Fibroblast of pulmonary artery (primary cell): ENCODE measurements around the gene PACS1.
A peak's percentile ranks its signal among the peaks of the same experiment; 100 is the strongest.

Source experiments
- DNase-seq: peaks from one replicate; pipeline ENCODE4 v3.0.0-alpha.2; 2010; ENCODE audit warnings: low read depth
- H3K4me3 ChIP-seq: replicated peaks from 2 replicates; pipeline ENCODE4 v1.5.1; 2011; ENCODE audit warnings: low read depth, mild to moderate bottlenecking, control low read depth, low read length, moderate library complexity
- TF ChIP-seq, protein P1 (sequence below): IDR thresholded peaks from 2 replicates; pipeline ENCODE4 v1.5.1; 2011; ENCODE audit warnings: mild to moderate bottlenecking, control low read depth, low read length, inconsistent platforms; ENCODE audit errors: missing control alignments

PACS1 gene

GRCh38 chr11:66289548-66290329 lies 219.7 kb downstream of the PACS1 start:
- DNase-seq, result no peak
- TF ChIP-seq, protein P1, sequence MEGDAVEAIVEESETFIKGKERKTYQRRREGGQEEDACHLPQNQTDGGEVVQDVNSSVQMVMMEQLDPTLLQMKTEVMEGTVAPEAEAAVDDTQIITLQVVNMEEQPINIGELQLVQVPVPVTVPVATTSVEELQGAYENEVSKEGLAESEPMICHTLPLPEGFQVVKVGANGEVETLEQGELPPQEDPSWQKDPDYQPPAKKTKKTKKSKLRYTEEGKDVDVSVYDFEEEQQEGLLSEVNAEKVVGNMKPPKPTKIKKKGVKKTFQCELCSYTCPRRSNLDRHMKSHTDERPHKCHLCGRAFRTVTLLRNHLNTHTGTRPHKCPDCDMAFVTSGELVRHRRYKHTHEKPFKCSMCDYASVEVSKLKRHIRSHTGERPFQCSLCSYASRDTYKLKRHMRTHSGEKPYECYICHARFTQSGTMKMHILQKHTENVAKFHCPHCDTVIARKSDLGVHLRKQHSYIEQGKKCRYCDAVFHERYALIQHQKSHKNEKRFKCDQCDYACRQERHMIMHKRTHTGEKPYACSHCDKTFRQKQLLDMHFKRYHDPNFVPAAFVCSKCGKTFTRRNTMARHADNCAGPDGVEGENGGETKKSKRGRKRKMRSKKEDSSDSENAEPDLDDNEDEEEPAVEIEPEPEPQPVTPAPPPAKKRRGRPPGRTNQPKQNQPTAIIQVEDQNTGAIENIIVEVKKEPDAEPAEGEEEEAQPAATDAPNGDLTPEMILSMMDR, result no peak
- peak overlapping the region; percentile 91 for H3K4me3 ChIP-seq

DNA sequence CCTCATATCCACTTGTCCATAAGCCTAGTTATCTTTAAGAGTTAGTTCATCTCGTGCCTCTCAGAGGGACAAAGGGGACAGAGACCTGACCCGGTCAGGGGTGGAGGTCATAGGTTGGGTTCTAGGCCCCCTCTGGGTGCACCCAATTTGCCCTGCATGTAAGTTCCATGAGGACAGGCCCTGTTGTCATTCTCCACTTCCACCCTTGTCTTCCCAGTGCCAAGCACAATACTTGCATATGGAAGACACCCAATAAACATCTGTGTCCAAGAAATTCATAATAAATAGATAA lies 220.2 kb downstream of the PACS1 start:
- H3K4me3 ChIP-seq, result no peak overlapping the region
- DNase-seq, result no peak
- TF ChIP-seq, protein P1, result no peak

- H3K4me3 ChIP-seq, result no peak overlapping the region
- TF ChIP-seq, protein P1, result no peak
- no peak for DNase-seq
Observed at GRCh38 chr11:66291303-66291705, 221.2 kb downstream of the PACS1 start.

DNA sequence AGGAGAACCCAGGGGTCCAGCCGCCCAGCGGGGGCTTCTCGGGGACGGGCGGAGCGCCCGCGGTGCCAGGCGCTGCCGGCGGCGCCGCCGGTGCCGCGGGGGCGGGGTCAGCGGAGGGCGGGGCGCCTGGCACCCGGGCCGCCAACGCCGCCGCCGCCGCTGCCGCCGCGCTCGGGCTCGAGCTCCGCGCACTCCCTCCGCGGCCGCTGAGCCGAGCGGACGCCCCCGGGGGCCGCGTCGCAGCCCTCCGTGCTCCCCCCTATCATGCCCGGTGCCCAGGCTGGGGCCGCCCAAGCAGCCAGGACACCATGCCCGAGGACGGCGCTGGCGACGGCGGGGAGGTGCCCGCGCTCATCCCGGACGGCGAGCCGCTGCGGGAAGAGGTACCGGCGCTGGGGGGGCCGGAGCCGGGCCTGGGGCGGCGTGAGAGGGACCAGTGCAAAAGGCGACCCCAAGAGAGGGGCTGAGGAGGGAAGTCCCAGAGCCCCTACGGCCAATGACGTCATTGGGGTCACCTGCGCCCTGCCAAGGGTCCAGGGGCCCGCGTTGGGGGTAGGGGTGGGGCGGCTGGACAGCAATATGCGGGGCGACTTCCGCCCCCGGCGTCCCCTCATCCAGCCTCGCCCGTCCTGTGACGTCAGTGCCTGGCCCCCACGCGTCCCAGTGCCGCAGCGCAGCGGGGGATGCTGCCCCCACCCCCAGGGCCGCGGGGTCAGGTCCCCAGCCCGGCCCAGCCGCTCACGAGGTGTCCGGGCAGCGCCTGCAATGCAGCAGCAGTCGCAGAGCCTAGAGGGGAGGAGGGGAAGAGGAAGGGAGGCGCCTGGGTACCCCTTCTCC lies 221.9 kb downstream of the PACS1 start, which contains the start of gene TMEM151A:
TSS of gene TMEM151A (plus strand) at position 189 of the 837 bp plus-strand sequence. CDS start at position 309, 120 bp downstream.
- H3K4me3 ChIP-seq, result no peak within 1 kb of the TSS
- TF ChIP-seq, protein P1, result no peak
- DNase-seq, result no peak

DNA sequence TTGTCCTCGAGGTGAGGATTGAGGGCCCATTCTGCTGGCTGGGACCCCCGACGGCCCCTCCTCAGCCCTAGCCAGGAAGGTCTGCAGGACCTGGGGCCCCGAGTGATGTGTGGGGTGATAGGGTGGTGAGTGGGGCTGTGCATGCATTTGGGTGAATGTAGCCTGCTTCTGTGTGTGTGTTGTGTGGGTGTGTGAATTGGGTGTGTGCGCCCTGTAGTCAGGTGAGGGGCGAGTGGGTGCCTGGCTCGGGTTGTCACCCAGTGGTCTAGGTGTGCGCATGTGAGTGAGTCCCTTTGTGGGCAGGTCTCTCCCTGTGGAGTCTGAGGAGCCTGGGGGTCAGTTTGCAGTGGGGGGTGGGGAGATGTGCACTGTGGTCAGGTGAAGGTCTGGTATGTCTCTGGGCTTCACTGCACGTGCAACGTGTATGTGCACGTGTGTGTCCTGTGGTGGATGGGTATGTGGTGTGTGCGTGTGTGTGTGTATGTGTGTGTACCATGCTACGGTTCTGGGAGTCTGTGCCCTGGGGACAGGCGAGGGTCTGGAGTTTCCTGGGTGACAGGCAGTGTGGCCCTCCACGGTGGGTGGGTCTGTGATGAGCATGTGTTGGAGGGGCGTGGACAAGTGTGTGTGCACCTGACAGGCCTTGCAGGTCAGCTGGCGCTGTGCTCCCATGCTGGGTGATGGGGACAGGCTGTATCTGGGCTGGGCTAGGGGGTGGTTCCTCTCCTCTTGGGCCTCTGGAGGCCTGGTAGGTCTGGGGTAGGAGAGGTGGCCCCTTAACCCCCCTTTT lies 222.7 kb downstream of the PACS1 start:
- H3K4me3 ChIP-seq, result no peak overlapping the region
- DNase-seq, result no peak

DNA sequence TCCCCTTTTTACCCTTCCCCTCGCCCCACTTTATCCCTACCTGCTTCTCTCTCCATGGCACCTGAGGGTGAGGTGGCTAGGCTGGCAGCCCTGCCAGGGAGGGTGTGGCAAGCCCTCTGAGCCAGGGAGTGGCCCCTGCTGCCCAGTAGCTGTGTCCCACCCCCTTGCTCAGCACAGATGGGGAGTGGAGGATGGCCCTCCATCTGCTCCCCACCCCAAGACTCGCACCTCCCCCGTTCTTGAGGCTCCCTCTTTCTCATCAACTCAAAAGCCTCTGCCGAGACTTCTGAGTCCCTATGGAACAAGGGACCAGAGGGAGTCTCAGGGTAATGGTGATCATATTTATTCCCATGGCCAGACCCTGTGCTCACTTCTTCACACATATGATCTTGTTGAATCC lies 223.3 kb downstream of the PACS1 start:
- DNase-seq, result no peak
- H3K4me3 ChIP-seq, result no peak overlapping the region
- TF ChIP-seq, protein P1, result no peak

More for the DNA sequence above, 222.7 kb downstream of the PACS1 start:
- TF ChIP-seq, protein P1, result no peak
